Uterus (tissue), 2 donors: ENCODE results near the gene PRPF38A.

Experiments
- CTCF ChIP-seq, 4 experiments: fragments of 200-600 bp in 2 of 4; fragments of 450-650 bp in 2 of 4; sonication (generic) in 2 of 4; IDR thresholded peaks; one replicate each; pipeline ENCODE4 v1.5.1; 2016 to 2019; ENCODE audit warnings: antibody characterized with exemption in 4 of 4, mild to moderate bottlenecking in 2 of 4, moderate library complexity in 1 of 4
- POLR2A ChIP-seq, 2 donors: fragments of 450-650 bp; IDR thresholded peaks; one replicate each; pipeline ENCODE4 v1.6.1; 2016; ENCODE audit warnings: antibody characterized with exemption in 2 of 2, mild to moderate bottlenecking in 1 of 2, moderate library complexity in 1 of 2

GRCh38 chr1:52435211-52435610 is 30.8 kb downstream of the PRPF38A start:
- TF ChIP-seq POLR2A (IDR thresholded peaks at IDR 0.05), result no peak
- TF ChIP-seq CTCF (IDR thresholded peaks at IDR 0.05), result no peak
